Astrocyte of the cerebellum (primary cell): Measurements from ENCODE around the gene UFC1.

ENCODE experiments used
- DNase-seq: peaks from one replicate; pipeline ENCODE4 v3.0.0-alpha.2; 2011; ENCODE audit warnings: low read depth
- H3K4me3 ChIP-seq: 2 replicates; pipeline ENCODE4 v1.5.1; 2011; ENCODE audit warnings: mild to moderate bottlenecking, low read depth, low read length, moderate library complexity
- in situ Hi-C: cut with HindIII; loops from 2 replicates; pipeline ENCODE4 v1.10.0; 2017; ENCODE audit warnings: low sequenced_read_pairs
- TF ChIP-seq, protein P1 (sequence below): IDR thresholded peaks from 2 replicates; pipeline ENCODE4 v1.5.1; 2012; ENCODE audit warnings: low read length, low read depth, moderate library complexity, mild to moderate bottlenecking; ENCODE audit errors: missing control alignments

UFC1 gene

DNA sequence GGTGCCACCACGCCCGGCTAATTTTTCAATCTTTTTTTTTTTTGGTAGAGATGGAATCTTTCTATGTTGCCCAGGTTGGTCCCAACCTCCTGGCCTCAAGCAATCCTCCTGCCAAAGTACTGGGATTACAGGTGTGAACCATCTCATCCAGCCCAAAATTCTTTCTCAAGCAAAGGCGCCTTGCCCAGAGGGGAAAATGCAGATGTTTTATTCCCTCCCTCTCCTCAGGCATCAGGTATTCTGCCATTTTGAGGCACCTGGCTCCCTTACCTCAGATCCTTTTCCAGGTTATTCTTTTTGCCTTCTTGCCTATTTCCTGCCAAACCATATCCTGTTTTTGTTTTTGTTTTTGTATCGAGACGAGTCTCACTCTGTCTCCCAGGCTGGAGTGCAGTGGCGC lies 34.6 kb downstream of the UFC1 start:
- H3K4me3 ChIP-seq = no peak overlapping the region
- TF ChIP-seq, protein P1, sequence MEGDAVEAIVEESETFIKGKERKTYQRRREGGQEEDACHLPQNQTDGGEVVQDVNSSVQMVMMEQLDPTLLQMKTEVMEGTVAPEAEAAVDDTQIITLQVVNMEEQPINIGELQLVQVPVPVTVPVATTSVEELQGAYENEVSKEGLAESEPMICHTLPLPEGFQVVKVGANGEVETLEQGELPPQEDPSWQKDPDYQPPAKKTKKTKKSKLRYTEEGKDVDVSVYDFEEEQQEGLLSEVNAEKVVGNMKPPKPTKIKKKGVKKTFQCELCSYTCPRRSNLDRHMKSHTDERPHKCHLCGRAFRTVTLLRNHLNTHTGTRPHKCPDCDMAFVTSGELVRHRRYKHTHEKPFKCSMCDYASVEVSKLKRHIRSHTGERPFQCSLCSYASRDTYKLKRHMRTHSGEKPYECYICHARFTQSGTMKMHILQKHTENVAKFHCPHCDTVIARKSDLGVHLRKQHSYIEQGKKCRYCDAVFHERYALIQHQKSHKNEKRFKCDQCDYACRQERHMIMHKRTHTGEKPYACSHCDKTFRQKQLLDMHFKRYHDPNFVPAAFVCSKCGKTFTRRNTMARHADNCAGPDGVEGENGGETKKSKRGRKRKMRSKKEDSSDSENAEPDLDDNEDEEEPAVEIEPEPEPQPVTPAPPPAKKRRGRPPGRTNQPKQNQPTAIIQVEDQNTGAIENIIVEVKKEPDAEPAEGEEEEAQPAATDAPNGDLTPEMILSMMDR = no peak
- no peak for DNase-seq
- in situ Hi-C loops = no loop called here

DNA sequence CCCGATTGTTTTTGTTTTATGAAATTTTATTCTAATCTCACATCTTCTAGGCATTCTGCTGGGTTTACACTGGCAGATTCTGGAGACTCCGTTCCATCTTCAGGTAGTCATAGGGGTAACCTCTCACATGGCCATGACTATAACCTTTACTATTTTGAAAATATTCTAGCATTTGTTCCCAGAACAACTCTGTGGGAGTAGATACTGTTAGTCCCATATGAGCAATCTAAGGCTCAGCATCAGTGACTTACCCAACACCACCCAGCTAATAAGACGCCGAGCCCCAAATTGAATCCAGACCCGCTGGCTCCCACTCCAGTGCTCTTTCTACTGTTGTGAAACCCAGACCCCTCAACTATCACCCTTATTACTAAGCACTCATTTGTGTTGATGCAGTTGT lies 35.3 kb downstream of the UFC1 start:
- in situ Hi-C loops = no loop called here
- no peak overlapping the region for H3K4me3 ChIP-seq
- no peak for DNase-seq
- TF ChIP-seq, protein P1 = no peak

DNA sequence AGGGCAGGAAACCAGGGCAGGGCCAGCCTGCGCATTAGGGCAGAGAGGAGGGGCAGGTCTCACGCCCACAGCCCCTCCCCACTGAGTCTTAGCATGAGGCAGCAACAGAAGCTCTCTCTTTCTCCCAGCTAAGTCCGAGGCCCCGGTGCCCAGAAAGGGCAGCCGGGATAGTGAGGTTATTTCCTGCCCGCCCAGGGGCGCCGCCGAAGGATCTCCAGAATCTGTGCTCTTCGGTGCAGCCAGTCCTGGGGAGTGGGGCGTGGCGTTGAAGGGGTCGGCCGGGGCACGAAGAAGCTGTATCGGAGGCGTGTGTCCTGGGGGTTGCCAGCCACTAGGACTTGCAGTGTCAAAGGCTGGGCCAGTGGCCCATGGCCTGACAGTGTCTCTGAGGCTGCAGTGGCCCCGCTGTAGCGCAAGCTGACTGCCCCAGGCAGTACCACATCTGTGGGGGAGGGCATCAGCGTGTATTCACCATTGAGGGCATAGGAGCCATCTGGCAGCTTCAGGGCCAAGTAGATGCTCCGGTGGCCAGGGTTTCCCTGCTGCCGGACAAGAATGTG lies 37.3 kb downstream of the UFC1 start:
- DNase-seq = no peak
- in situ Hi-C loops = no loop called here
- TF ChIP-seq, protein P1 = no peak
- no peak overlapping the region for H3K4me3 ChIP-seq

DNA sequence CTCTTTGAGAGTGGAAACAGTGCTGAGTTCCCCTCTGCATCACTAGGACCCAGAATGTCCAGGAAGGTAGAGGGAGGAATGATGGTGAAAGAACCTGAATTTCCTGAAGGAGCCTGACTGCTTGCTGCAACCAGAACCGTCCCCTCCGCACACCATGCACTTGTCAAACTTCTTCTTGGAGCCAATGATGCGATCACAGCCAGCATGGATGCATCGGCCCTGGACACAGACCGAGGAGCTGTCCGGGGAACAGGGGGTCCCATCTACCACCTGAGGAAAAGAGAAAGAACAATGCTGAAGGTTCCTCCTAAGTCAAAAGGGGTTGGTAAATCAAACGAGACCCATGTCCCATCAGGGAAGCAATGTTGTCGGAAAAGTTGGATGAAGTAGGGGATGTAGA lies 38.2 kb downstream of the UFC1 start:
- in situ Hi-C loops = no loop called here
- DNase-seq = no peak
- TF ChIP-seq, protein P1 = no peak
- no peak overlapping the region for H3K4me3 ChIP-seq

DNA sequence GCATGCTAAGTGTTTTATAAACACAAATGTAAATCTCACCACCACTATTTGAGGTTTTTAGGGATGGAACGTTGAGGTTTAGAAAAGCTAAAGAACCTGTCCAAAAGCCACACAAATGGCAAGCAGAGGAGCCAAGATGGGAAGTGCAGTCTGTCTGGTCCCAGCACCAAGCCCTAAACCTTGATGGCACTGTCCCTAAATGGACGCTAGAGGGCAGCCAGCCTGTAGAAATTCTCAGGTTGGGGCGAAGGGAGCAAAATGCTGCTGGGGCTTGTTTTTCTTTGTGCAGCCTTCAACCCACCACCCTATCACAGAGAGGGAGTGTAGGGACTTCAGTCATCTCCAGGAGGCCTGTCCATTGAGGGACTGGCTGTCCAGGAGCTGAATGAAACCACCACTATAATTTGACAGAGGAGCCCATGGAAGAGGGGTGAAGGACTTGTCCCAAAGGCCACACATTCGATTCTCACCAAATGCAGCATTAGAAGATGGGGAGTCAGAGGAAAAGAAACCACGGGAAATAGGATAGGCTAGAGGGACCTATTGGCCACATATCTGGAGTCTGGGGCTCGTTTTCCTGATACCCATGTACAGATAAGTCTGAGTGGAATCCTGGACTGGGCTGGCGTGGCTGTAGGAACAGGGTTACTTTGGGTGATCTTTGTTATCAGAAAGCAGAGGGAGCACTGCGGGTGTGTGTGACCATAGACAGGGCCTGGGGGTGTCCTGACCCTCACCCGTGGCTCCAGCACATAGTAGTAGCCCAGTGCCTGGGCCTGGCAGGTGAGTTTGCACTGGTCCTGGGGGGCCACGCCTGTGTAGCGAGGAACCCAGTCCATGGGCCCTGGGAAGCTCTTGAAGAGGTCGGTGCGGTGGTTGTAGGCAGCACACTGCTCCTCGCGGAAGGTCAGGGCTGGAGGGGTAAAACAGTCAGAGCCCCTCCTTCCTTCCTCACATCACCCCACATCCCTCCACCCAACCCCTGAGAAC lies 39.0 kb downstream of the UFC1 start:
- in situ Hi-C loops = no loop called here
- H3K4me3 ChIP-seq = no peak overlapping the region
- TF ChIP-seq, protein P1 = peak; percentile 93

DNA sequence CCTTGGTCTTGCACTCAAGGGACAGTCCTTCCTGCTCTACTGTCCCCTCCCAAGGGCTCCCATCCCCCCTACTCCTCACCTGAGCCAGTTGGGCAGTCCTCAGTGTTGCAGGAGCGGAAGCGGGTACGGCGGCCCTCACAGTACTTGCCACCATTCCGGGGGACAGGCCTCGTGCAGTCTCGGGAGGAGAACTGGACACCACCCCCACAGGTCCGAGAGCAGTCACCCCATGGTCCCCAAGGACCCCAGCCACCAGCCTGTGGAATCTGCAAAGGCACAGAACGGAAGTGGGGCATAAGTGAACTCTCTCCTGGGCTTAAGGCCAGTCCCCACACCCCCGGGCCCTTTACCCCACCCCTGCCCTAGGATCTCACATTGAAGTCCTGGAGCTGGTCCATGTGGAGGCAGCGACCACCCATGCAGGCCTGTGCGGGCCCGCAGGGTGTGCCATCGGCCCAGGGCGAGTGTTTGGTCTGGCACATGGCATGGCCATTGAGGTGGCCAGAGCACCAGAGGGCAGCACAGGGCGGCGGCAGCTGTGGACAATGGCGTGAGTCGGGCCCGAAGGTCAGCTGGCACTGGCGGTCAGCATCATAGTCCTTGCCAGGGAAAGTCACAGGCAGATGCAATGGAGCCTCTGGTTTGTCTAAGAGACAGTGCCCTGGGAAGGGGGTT lies 39.9 kb downstream of the UFC1 start:
- TF ChIP-seq, protein P1 = no peak
- in situ Hi-C loops = no loop called here
- DNase-seq = no peak
- no peak overlapping the region for H3K4me3 ChIP-seq

More for the DNA sequence above, 39.0 kb downstream of the UFC1 start:
- DNase-seq = peak; percentile 43
